Measurements from ENCODE around the gene CRYBB3.
"Not testable (repeated sequence)": the region's sequence is repeated elsewhere in the genome, so short reads cannot be mapped to it uniquely, and the experiment has no call there.

CRYBB3 gene

GRCh38 chr22:25207553-25208157 is 8.0 kb downstream of the CRYBB3 start:
- DNase-seq = no peak

- DNase-seq = no peak
Observed at GRCh38 chr22:25208328-25208727, 8.7 kb downstream of the CRYBB3 start.

- no peak for DNase-seq
Observed at GRCh38 chr22:25208743-25209505, 9.3 kb downstream of the CRYBB3 start.

GRCh38 chr22:25210793-25211192 is 11.1 kb downstream of the CRYBB3 start:
- no peak for DNase-seq

GRCh38 chr22:25212337-25212736 is 12.7 kb downstream of the CRYBB3 start:
- no peak for DNase-seq

GRCh38 chr22:25213221-25213620 is 13.6 kb downstream of the CRYBB3 start:
- DNase-seq = no peak

- no peak for DNase-seq
Observed at GRCh38 chr22:25216230-25216629, 16.6 kb downstream of the CRYBB3 start.

GRCh38 chr22:25219211-25219689 is 19.6 kb downstream of the CRYBB3 start, which contains the start of gene CRYBB2:
CRYBB2 (plus strand) TSS chr22:25219639; CDS start chr22:25221430, 1,791 bp downstream.
- DNase-seq = no peak

- DNase-seq = no peak
Observed at GRCh38 chr22:25219948-25220442, 20.3 kb downstream of the CRYBB3 start.

- no peak for DNase-seq
Observed at GRCh38 chr22:25221790-25222189, 22.1 kb downstream of the CRYBB3 start.

GRCh38 chr22:25223269-25223850 is 23.7 kb downstream of the CRYBB3 start:
- no peak for DNase-seq

GRCh38 chr22:25228822-25229221 is 29.2 kb downstream of the CRYBB3 start:
- no peak for DNase-seq

- not testable (repeated sequence) for DNase-seq
Observed at GRCh38 chr22:25230760-25231159, 31.1 kb downstream of the CRYBB3 start.

- no peak for DNase-seq
Observed at GRCh38 chr22:25232301-25232700, 32.6 kb downstream of the CRYBB3 start.

- DNase-seq = not testable (repeated sequence)
Observed at GRCh38 chr22:25233706-25234105, 34.0 kb downstream of the CRYBB3 start.

GRCh38 chr22:25235547-25236290 is 36.1 kb downstream of the CRYBB3 start:
- peak; percentile 71 for DNase-seq

- no peak for DNase-seq
Observed at GRCh38 chr22:25236417-25236816, 36.8 kb downstream of the CRYBB3 start.

- DNase-seq = no peak
Observed at GRCh38 chr22:25237503-25237902, 37.8 kb downstream of the CRYBB3 start.

- DNase-seq = not testable (repeated sequence)
Observed at GRCh38 chr22:25238058-25238457, 38.4 kb downstream of the CRYBB3 start.

- DNase-seq = not testable (repeated sequence)
Observed at GRCh38 chr22:25255169-25255568, 55.5 kb downstream of the CRYBB3 start.
